Panc1 (cell line): ENCODE results near the gene GMPR2.

ENCODE experiments used
- CTCF ChIP-seq: fragments of 450-650 bp; IDR thresholded peaks from 2 replicates; pipeline ENCODE4 v1.5.1; 2017; ENCODE audit warnings: mild to moderate bottlenecking
- POLR2AphosphoS5 ChIP-seq: IDR thresholded peaks from 2 replicates; pipeline ENCODE4 v1.6.1; 2012; ENCODE audit warnings: mild to moderate bottlenecking, low read depth, low read length, moderate library complexity
- SIN3A ChIP-seq: IDR thresholded peaks from 2 replicates; pipeline ENCODE4 v1.6.1; 2012; ENCODE audit warnings: low read depth, mild to moderate bottlenecking, low read length, moderate library complexity, borderline replicate concordance; ENCODE audit not compliant: insufficient read depth
- TCF7L2 ChIP-seq: IDR thresholded peaks from 2 replicates; pipeline ENCODE4 v1.6.1; 2011; ENCODE audit warnings: mild to moderate bottlenecking, low read depth, low read length, inconsistent platforms
- TF ChIP-seq, protein P1 (sequence below), 2 experiments: IDR thresholded peaks; 2 replicates each; pipeline ENCODE4 v1.6.1; 2011 to 2012; ENCODE audit warnings: low read depth in 2 of 2, control low read depth in 1 of 2, low read length in 1 of 2, mild to moderate bottlenecking in 1 of 2, moderate library complexity in 1 of 2; ENCODE audit not compliant: insufficient read depth in 1 of 2

DNA sequence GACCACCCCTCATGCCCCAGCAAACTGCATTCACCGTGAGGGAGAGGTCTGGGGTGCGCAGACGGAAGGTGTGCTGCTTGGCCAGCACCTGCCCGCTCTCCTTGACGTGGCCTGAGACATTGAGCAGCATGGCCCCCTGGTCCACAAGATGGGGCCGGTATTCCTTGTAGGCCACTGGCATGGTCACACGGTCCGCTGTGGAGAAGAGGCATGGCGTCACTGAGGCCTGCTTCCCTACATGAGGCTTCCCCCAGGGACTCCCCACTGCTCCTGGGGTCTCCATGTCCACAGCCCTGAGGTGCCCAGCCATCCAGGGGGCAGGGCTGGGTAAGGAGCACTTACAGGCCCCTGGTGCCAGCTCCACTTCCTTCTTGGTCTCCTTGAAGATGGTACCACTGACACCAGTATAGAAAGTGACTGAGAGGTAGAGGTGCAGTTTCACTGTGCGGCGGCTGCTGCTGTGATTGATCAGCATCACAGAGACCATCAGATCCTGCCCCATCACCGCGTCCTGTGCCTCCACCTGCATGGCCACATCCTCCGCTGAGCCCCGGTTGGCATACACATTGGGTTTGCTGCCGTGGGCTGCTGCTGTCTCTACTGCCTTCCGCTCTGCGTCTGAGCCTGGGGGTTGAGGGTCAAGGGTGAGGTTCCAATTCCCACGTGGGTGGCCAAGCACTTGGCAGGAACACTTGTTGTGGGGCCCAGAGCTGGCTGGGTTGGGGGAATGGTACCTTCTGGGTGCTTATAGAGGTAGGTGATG lies 22.1 kb downstream of the GMPR2 start:
- no peak for TF ChIP-seq CTCF
- no peak for TF ChIP-seq POLR2AphosphoS5
- no peak for TF ChIP-seq TCF7L2
- TF ChIP-seq, protein P1, sequence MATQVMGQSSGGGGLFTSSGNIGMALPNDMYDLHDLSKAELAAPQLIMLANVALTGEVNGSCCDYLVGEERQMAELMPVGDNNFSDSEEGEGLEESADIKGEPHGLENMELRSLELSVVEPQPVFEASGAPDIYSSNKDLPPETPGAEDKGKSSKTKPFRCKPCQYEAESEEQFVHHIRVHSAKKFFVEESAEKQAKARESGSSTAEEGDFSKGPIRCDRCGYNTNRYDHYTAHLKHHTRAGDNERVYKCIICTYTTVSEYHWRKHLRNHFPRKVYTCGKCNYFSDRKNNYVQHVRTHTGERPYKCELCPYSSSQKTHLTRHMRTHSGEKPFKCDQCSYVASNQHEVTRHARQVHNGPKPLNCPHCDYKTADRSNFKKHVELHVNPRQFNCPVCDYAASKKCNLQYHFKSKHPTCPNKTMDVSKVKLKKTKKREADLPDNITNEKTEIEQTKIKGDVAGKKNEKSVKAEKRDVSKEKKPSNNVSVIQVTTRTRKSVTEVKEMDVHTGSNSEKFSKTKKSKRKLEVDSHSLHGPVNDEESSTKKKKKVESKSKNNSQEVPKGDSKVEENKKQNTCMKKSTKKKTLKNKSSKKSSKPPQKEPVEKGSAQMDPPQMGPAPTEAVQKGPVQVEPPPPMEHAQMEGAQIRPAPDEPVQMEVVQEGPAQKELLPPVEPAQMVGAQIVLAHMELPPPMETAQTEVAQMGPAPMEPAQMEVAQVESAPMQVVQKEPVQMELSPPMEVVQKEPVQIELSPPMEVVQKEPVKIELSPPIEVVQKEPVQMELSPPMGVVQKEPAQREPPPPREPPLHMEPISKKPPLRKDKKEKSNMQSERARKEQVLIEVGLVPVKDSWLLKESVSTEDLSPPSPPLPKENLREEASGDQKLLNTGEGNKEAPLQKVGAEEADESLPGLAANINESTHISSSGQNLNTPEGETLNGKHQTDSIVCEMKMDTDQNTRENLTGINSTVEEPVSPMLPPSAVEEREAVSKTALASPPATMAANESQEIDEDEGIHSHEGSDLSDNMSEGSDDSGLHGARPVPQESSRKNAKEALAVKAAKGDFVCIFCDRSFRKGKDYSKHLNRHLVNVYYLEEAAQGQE (IDR thresholded peaks at IDR 0.05; ENCODE audit: insufficient read depth in 1 of 2, low read depth in 2 of 2, low read length in 1 of 2), result no peak
- no peak for TF ChIP-seq SIN3A
